ELF-1 (cell line): Measurements from ENCODE around the gene PHLPP1.
A peak's percentile ranks its signal among the peaks of the same experiment; 100 is the strongest.
"Not testable (repeated sequence)": the region's sequence is repeated elsewhere in the genome, so short reads cannot be mapped to it uniquely, and the experiment has no call there.

Source experiments
- DNase-seq: peaks from one replicate; pipeline ENCODE4 v3.0.0-alpha.2; 2016; ENCODE audit warnings: low read depth, low spot score

The PHLPP1 gene

DNA sequence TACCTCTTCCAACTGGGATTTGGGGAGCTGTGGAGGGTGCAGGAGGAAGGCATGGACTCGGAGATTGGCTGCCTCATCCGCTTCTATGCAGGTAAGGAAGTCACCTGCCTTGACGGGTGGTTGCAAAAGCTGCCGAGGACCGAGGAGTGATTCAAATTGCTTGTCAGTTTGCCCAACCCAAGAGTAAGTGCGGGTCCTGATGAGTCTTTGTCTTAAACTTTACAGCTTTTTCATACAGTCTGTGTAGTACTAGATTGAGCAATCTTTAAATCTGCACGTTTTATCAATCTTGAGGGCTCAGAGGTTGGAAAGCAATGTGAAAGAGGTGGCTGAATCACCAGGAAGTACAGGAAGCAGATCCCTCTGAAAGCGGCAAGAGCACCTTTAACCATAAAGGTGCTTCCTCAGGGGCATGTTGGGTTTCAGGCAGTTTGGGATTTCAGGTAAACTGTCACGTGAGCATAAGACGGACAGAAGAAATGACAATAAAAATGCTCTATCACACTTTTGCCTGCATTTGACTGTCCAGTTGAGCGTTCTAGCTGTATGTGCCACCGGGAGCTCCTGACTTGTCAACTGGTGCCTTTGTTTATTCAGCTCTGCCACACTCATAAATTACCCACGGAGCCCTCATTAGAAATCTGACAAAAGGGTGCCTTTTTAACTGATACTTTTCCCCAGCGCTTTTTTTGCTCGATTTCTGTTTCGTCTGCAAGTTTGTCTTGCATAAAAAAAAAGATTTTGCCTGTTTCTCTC lies 2.0 kb downstream of the PHLPP1 start:
- peak; percentile 54 for DNase-seq

DNA sequence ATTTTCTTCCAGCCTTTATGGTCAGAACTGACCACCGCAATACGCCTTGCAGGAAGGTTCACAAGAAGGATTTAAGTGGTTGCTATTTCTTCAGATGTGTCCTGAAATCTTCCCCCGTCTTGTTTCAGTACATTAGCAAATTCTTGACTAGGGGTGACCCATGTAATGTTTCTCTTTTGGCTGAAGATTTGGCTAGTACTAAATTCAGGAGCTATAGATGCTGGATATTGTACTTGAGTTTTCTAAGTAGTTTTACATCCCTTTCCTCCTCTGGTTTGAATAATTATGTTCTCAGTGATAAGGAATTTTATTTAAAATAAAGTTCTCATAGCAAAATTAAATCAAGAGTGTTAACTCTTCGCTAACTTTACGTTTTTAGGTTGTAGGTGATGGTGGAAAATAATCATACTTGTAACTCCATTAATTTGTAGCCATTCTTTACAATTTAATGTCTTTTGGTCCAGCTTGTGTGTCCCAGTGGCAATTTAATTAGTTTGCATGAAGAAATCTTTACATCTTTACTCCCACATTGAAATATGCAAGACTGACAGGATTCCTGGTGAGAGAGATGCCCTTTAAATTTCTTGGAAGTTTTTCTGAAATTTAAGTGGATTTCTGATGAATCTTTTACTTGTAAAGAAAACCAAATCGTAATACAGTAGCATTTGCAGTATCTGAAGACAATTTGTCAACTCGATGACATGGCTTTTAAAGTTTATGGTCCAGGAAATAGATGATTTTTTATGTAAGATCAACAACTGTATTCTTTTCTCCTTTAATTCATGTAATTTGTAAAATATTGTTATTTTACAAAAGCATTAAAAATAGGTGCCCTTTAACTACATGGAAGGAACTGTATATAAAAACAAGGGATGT lies 2.8 kb downstream of the PHLPP1 start:
- no peak for DNase-seq

DNA sequence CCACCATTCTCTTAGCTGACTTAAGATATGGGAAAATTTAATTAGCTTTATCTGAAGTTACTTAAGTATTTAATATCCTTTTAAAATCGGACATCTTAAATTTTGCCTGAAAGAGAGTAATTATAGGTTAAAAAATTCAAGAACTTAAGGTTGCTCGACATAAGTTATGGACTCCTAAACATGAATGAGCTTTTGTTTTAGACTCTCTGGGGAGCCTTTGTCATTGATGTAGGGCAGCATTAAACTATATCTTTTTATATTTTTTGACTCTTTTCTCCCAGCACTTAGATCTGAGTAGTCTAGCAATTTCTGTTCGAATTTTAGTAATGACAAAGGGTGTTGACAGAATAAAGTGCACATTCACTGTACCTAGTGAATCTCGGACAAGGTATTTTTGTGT lies 4.7 kb downstream of the PHLPP1 start:
- no peak for DNase-seq

DNA sequence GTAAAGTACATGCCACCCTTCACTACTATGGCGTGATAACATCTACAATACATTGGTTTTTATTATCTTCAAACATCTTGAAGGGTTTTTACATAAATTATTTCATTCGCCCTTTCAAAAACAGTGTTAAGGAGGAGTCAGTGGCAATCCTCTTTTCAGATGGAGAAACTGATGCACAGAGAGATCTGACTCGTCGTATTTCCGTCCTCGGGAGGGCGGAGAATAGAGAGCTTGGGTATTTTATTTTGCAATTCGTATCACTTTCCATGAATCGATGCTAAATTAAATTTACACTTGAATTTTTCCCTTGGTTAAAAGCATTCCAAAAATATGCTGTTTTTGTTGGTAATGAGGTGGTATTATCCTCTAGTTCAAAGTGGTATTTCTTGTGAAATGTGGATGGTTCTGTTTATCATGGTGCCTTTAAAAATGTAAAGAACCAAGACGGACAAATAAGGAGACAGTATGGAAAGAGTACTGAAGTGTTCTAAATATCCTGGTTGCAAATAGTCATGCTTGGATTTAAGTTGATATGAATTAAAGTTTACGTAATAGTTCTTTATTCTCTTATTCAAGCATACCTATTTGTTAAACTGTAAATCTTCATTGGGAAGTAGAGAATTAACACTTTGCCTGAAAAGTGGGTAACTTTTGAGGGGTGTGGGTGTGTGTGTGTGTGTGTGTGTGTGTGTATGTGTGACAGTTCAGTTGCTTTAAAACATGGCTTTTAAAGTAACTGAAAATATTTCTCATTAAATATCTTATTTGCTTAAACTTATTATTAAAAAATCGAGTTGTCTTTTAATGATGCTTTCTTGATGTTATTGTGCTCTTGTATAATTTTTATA lies 5.6 kb downstream of the PHLPP1 start:
- no peak for DNase-seq

DNA sequence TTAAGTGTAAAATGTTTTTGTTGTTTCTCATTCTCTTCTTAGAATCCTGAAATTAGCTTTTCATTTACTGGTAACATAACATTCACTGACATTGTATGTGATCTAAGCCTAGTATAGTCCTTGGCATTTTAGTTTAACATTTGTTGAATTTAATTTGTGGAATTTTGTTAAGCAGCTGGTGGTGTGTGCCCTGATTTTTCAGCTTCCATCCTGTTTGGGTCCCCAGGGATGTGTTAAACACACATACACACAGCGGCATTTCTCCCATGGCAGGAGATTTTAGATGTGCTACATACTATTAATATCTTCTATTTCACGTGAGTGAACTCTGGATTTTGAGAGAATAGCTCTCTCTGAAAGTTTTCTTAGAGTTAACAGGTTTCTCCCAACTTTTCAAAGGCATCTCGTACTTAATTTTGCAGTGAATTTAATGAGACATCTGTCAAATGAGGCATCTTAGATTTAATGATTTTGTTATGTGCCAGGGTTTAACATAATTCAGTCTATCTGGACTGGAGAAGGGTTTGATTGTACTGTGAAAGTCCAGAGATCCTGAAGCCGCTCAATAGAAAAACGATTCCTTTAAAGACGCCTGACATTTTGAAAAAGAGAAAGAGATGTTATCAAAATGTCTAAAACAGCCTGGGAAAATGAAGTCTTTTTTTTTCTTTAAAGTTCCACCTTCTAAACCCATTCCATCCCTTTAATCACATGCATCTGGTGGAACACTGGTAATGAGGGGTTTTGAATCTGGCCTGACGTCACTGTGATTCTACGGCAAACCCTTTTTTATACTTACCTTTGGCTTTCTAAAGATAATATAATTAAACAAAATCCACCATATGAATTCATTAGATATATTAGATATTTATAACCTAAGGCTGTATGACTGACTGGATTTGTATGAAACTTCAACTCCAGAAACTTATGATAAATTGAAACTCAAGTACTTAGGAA lies 6.8 kb downstream of the PHLPP1 start:
- DNase-seq = no peak

DNA sequence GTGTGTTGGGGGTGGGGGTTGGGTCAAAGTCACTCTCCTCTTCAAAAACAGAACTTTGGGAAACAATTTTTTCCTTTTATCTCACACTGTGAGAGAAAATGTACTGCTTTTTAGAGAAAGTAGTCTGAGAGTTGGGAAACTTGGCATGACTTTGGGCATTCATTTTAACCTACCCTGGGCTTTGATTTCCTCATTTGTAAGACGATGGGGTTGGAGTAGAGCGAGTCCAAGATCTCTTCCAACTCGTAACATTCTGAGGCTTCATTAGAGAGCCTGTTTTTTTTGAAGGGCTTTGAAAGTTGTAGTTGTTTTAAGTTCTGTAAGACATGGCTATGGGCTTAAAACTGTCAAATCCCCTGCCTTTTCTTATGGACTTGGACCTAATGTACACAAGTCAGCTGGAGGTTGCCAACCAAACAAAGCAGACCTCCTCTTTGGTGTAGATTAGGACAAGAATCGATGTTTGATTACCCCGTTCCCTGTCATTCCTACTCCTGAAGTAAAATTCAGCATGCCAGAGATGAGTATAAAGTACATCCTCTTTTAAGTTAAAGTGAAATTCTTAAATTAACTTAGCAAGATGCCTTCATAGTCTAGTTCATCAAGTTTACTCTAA lies 8.4 kb downstream of the PHLPP1 start:
- peak; percentile 18 for DNase-seq

DNA sequence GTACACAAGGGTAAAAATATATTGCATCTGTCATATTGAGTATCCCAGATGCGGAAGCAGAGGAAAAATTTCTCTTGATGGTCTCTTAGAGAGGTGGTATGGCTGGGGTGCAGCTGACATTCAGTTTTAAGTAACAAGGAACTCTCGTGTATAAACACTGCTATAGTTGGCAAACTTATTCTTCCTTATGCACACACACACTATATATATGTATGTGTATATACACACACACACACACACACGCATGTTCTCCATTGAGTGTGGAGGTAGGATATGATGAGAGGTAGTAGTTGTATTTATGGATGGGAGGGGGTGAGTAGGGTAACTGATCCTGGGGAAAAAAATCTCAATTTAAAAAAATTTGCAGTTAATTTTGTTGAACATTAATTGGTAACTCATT lies 10.6 kb downstream of the PHLPP1 start:
- no peak for DNase-seq

DNA sequence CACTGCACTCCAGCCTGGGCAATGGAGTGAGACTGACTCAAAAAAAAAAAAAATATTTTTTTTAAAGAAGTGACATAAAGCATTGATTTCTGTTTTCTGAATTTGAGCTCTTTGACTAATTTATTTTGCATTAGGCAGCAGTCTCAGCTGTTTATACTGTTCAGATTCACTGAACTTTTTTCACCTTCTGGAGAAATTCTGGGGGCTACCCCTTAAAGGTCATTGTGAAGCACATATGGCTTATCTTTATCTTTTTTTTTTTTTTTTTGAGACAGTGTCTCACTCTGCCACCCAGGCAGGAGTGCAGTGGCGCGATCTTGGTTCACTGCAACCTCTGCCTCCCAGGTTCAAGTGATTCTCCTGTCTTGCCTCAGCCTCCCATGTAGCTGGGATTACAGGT lies 12.9 kb downstream of the PHLPP1 start:
- no peak for DNase-seq

DNA sequence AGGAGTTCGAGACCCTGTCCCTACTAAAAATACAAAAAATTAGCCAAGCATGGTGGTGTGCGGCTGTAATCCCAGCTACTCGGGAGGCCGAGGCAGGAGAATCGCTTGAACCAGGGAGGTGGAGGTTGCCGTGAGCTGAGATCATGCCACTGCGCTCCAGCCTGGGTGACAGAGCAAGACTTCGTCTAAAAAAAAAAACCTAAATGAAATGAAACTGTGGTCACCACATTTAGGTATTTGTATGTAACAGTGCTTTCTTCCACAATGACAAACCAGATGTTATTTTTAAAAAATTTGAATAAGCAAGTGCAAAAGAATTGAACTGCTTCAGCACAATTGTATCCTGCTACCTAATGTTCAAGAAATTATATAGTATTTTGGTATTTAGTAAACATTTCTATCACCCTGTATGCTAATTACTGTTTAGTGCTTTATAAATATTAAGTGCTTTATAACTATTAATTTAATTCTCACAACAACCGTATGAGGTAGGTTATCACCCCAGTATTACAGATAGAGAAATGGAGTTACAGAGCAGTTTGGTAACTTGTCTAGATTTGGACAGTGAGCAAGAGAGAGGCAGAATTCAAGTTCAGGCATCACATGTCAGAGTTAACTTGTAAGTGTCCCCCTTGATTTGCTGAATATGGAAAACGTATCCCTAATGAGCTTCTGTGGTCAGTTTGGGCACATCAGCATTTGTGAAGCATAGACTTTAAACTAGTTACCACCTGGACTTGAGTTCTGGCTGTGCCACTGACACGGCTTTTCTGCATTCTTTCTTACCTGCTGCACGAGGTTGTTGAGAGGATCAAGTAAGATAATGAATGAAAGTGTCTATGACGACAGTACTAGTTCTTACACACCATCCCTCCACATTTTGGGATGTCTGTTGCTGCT lies 14.4 kb downstream of the PHLPP1 start:
- no peak for DNase-seq

DNA sequence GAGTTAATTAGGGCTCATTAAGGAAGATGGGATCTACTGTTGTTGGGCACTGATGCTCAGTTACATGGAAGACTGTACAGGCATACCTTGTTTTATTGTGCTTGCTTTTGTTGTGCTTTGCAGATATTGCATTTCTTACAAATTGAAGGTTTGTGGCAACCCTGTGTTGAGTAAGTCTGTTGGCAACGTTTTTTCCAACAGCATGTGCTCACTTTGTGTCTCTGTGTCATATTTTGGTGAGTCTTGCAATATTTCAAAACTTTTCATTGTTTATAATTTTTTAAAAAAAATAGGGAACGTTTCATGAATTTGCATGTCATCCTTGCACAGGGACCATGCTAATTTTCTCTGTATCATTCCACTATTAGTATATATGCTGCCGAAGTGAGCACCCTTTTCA lies 15.6 kb downstream of the PHLPP1 start:
- no peak for DNase-seq

DNA sequence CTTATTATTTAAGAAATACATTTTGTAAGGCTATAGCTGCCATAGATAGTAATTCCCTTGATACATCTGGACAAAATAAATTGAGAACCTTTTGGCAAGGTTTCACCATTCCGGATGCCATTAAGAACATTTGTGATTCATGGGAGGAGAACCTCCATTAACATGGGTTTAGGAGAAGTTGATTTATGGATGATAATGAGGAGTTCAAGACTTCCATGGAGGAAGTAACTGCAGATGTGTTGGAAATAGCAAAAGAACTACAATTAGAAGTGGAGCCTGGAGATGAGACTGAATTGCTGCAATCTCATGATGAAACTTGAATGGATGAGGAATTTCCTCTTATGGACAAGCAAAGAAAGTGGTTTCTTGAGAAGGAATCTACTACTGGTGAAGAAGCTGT lies 17.3 kb downstream of the PHLPP1 start:
- no peak for DNase-seq

DNA sequence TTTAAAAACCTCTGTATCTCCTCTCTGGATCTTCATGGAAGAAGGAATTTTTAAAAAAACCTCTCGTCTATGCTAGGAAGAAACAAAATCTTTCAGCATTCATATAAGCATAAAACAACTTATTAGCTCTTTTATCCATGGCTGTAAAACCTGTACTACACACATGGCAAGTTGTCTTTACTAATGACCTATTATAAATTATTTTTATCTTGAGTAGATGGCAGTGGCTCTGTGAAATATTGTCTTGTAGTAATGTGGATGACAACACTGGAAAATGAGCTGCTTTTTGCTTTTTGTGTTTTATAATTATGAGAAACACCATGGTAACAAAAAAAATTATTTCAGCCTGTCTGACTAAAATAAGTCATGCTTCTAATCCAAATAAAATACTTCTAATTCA lies 18.9 kb downstream of the PHLPP1 start:
- DNase-seq = no peak

DNA sequence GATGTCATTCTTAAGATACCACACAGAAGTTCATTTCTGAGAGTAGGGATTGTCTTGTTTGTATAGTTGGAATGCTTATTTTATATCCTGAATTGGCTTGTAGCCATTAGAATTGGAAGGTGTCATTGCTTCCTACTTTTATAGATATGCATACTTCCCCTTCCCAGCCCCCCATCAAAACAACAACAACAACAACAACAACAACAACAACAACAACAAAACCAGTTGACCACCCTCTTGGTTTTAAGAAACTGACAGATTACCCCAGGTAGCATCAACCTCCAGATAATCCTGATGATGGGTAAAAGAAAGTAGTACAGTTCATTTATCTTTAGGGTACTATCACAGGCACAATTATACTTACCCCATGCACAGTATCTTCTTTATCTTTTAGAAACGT lies 20.0 kb downstream of the PHLPP1 start:
- DNase-seq = no peak

DNA sequence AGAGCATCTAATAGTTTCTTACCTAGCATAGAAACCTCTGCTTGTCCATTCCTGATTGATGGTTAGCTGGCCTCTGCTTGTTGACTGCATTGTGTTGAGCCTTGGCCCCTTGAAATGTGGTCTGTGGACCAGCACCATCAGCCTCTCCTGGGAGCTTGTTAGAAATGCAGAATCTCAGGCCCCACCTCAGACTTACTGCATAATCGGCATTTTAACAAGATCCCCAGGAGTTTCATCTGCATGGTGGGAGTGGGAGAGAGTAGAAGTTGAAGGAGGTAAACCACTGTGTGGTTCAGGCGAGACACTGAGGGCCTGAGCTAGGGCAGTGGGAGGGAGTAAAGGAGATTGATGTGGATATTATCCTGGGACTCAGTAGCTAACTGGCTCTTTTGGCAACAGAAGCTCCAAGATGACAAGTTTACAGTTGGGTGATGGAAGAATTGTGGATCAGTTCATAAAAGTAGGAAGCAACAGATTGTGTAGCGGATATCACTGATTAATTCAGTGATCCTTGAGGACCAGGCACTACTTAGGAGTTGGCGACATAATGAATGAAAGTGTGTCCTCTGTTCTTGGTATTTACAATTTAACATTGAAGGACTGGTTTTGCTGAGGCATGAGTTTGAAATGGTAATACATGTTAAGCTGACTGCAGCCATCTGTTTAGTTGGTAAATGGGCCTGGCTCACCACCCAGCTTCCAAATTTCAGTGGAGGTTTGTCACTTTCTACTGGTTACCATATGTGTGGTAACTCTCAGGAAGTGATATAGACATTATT lies 20.9 kb downstream of the PHLPP1 start:
- no peak for DNase-seq

DNA sequence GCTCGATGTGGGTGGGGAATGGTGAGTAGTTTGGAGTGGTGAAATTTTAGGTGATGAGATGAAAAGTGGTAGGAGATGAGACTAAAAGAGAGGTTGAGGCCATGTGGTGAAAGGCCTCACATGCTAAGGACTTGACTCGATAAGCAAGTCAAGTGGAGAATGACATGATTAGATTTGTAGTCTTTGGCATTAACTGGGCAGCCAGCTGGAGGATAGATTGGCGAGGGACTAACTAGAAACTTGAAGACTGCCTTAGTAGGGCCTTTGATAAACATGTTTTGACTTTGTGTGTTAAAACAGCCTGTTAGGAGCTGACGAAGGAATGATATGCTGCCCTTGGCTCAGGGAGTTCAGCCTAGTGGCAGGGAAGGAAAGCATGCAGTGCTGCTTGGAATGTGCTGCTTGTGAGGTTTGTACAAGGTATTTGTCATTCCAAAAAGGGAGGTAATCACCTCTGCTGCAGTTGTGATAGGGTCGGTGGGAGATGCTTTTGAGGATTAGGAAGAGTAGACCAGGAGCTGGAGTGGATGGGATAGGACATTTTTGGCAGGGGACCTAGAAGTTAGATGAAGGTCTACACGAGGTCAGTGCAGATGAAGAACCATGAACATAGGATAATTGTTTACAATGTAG lies 22.0 kb downstream of the PHLPP1 start:
- peak; percentile 38 for DNase-seq

DNA sequence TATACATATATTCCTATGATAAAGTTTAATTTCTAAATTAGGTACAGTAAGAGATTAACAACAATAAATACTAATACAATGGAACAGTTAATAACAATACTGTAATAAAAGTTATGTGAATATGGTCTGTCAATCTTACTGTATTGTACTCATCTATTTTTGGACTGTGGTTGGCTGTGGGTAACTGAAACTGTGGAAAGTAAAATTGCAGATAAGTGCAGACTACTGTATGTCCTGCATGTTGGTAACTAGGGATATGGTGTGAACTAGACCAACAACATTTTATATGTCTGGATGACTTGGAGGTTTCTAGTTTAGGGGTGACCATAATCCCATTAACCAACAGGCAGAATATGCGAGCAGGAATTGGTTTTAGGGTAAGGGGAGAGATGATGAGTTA lies 23.3 kb downstream of the PHLPP1 start:
- DNase-seq = no peak

DNA sequence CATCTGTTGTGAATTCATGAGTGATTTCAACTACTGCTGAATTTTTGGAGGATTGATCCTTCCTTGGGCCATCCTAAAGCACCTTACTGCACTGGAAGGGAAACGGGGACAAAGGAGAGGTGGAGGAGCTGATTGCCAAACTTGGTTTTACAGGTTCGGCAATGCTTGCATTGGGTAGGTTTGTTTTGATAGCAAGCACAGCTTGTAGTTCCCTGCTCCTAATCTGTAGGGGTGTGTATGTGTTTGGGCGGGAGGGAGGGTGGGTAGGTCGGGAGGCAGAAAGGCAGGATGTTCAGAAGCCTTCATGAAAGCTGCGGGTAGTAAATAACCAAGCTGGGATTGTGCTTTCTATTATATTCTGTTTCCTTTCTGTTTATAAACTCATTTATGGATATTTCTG lies 24.6 kb downstream of the PHLPP1 start:
- DNase-seq = no peak

DNA sequence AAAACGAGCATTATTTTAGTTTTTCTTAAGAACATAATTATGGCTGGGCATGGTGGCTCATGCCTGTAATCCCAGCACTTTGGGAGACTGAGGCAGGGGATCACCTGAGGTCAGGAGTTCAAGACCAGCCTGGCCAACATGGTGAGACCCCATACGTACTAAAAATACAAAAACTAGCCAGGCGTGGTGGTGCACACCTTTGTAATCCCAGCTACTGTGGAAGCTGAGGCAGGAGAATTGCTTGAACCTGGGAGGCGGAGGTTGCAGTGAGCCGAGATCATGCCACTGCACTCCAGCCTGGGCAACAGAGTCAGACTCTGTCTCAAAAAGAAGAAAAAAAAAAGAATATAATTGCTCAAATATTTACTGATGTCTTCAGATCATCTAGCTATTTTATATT lies 25.3 kb downstream of the PHLPP1 start:
- not testable (repeated sequence) for DNase-seq
